ENCODE measurements around the gene CUBN.

The CUBN gene

DNA sequence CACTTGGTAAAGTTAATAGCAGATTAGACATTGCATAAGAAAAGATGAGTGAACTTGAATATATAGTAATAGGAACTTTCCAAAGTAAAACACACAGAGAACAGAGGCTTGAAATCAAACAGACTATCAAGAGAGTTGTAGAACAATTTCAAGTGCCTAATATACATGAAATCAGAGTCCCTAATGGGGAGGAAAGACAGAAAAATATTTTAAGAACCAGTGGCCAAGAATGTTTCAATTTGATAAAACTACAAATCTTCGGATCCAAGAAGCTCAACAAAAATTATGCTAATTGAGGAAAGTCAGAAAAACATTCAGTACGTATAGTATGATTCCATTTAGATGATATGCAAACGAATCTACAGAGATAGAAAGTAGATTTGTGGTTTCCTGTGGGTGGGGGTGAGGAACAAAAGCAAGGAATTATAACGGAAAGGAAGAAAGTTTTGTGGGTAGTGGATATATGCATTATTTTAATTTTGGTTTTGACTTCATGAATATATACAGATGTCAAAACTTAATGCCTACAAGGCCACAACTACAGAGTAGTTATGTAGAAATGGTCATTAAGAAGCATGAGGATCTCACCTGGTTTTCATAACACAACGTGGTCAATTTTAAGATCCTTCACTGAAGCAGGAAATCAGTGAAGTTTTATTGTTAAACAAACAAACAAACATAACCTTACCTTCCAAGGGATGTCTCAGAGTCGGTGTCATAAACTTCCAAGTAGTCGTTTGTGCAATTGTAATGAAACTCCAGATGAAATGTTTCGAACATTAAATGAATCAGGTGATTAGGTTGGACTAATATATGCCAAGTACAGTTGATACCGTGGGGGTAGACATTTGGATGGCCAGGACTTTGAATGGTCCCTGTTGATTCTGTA lies 62.0 kb downstream of the CUBN start:
- no peak for DNase-seq (ENCODE audit: low spot score)

DNA sequence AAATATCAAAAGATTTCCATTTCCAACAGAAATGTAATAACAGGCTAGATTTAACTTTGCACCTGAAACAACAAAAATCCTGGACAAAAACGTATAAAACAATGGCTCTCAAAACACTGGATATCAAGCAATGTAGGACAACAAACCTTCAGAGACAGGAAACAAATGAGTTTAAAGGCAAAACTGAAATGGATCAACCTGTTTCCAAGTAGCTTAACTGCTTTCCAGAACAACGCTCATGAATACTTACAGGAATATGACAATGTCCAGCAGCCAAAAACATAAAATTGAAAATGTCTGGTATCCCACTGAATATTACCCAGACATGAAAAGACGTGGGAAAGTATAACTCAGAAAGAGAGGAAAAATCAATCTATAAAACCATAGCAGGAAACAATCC lies 62.8 kb downstream of the CUBN start:
- DNase-seq (ENCODE audit: low spot score): no peak

DNA sequence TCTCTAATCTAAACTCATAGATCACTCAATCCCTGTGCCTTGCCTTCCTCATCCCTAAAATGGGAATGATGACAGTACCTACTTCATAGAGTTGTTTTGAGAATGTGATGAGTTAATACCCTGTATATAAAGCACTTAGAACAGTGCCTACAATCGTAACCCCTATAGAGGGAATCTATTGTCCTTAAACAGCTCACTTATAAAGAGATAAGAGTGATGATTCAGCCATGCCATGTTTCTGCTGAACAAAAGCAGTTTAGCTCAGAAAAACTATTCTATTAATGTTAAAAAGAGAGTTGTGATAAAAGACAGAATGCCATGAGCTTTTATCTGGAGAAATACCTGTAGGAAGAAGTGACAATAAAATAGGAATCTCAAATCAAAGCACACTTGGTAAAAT lies 63.6 kb downstream of the CUBN start:
- no peak for DNase-seq (ENCODE audit: low spot score)

DNA sequence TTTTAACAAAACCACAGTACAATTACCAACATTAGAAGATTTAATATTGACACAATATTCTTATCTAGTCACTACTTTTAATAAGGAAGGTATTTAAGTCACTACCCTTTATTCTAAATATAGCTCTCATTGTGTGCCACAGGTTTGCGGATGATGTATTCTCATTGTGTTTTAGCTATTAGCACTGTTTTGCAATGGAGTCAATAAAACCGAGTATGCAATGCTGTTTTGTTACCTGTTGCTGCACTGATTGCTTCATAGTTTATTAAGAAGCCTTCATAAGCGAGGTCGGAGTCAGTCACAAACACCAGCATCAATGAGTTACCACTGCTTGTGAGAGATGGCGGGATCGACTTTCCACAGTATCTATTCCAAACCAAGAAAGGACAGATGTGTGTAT lies 64.3 kb downstream of the CUBN start:
- no peak for DNase-seq (ENCODE audit: low spot score)

DNA sequence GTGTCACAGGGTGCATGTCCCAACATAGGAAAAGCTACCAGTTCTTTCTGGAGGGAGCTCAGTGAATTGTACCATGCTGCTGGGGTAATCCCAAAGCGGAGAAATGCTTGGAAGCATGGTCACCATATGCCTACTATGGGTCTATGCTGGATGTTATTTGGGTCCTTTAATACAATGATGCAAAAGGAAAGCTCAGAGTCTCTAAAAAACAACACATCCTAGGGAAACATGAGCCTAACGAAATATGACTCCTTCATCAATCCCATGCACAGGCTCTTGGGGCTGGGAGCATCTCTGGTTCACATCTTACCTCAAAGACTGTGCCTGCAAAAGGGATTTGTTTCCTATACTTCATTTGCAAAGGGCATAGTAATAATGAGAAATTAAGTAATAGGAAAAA lies 65.2 kb downstream of the CUBN start:
- DNase-seq (ENCODE audit: low spot score): no peak

DNA sequence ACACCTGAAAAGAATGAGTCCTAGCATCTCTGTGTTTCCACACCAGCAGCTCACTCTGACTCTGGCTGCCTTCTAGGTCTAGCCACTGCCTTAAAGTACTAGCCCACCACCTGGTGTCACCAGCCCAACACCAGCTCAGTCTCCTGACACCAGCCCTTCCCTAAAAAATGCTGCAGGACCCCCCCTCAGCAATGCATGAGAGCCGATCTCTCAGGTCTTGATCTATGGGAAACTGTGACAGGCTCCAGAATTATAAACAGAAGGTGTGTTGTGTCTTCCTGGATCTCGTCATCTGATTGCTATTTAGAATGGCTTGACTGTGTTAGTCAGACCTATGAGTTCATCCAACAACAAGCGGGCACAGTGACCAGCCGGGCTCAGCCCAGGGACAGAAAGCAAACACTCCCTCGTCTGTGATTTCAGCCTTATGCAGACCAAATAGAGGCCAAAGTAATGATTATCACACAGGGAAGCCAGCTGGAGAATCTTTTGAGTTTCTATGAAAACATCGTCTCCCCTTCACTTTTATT lies 66.6 kb downstream of the CUBN start:
- peak; percentile 34 for DNase-seq (ENCODE audit: low spot score)

DNA sequence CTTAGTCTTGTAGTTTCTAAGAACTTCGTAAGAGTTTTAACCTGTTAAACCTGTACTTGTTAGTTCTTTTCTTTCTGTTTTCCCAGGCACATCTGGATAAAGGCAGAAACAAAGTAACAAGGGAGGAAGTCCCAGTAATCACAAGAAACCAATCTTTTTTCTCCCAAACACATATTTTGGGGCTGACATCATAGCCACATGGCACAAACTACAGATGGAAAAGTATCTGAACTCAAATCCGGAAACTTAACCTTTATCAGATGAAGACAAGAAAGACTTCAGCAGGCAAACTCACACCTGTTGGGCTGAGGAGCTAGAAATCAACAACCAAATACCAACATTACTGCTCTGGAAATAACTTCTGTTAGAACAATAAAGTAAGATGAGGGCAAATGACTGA lies 67.1 kb downstream of the CUBN start:
- DNase-seq (ENCODE audit: low spot score): peak; percentile 22

DNA sequence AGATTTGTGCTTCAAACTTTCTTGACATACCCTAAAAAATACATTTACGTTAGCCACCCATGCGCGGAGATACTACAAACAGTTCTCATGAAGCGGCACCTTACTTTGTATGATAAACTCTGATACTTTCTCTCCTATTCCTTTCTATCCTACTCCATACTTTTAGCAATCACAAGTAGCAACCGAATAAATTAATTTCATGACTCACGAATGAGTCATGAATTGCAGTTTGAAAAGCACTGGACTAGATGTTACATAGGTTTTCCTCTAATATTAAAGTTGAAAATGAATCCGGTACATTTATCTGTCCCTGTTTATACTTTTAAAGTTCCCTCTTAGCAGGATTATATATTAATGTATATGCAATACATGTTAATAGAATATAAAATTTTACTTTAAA lies 67.6 kb downstream of the CUBN start:
- DNase-seq (ENCODE audit: low spot score): no peak

DNA sequence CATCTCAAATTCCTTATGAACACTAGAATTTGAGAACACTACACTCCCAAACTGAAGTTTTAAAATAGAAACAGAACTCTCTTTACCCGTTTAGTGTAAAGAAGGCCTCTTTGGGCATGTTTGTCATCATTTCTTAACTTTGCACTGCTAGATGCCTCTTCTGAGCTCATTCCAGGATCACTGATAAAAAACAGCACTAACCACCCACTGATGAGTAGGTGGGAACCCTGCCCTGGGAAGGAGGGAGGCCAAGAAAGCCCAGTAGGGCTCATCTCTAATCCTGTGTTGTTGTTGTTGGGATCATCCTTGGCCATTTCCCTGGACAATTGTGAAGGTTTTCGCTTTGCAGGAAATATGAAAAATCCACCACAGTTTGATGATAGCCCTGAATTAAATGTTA lies 68.2 kb downstream of the CUBN start:
- no peak for DNase-seq (ENCODE audit: low spot score)

DNA sequence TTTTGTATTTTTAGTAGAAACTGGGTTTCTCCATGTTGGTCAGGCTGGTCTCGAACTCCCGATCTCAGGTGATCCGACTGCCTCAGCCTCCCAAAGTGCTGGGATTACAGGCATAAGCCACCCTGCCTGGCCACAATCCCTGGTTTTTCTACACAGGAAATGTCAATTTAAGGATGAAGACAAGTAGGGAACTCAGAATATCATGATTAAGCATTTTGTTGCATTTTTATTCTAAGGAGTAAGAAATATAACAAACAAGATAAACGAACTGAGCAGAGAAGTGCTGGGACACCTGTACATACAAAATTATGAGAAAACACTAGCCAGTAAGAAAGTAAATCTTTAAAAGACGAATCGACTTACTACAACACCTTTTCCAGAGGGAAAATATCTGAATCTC lies 69.3 kb downstream of the CUBN start:
- DNase-seq (ENCODE audit: low spot score): no peak

DNA sequence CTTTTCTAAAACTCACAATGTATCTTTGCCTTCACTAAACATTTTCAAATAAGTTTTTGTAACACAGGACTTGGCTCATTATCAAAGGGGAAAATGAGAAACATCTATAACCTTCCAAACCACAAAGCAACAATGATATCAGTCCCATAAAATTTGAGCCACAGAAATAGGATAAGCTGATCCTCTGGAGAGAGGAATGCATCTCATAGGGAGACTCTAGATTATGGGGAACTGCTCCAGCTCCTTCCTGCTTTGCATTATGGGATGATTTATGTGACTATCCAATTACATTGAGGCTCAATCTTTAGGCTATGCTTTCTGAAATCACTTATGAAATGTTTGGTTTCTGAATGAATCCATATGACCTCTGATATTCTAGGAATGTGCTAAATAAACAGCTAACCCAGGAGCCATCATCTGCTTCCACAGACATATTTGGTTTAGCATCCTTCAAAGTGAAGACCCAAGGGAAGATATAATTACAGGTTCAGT lies 70.4 kb downstream of the CUBN start:
- peak; percentile 43 for DNase-seq (ENCODE audit: low spot score)

DNA sequence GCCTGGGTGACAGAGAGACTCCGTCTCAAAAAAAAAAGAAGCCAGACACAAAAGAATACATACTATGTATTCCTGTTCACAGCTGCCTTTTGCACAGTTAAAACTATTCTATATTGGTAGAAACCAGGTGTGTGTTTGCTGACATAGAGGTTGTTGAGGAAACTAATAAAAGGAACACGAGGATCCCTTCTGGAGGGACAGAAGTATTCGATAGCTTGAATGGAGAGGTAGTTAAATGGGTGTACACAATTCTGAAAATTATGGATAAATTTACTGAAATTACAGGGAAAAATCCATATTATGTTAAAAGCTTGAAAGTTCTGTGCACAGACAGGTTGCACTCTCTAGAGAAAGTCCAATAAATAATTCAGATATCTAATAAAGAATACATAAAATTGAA lies 71.5 kb downstream of the CUBN start:
- DNase-seq (ENCODE audit: low spot score): no peak

DNA sequence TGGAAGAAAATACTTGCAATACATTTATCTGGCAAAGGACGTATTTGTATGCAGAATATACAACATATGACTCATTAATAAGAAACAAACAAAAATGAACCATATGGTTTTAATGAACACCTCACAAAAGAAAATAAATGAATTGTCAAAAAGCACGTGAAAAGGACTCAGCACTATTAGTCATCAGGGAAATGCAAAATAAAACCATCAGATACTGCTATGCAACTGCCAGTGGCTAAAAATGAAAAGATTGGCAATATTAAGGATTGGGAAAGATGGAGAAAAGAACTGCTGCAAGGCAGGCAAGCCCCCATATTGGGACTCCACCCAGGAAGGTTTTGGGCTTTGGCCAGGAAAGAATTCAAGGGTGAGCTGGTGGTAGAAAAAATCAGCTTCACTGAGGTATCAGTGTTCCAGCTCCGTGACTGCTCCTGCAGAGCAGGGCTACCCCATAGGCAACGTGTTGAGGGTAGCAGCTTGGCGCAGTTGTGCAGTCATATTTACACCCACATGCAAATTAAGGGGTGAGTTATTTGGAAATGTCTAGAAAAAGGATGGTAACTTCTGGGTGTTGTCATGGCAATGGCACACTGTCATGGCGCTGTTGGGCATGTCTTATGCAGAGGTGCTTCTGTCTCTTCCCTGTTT lies 72.7 kb downstream of the CUBN start:
- no peak for DNase-seq (ENCODE audit: low spot score)

DNA sequence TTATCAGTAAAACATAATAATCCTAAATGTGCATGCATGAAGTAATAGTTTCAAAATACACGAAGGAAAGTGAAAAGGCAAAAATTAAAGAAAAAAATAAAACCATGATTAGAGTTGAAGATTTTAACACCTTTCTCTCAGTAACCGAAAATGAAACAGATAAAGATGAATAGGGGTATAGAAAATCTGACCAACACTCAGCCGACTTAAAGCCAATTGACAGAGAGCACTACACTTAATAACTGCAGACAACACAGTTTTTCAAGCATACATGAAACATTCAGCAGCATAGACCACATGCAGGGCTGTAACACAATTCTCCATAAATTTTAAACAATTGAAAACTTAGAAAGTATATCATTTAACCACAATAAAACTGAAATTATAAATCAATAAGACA lies 76.1 kb downstream of the CUBN start:
- DNase-seq (ENCODE audit: low spot score): no peak

DNA sequence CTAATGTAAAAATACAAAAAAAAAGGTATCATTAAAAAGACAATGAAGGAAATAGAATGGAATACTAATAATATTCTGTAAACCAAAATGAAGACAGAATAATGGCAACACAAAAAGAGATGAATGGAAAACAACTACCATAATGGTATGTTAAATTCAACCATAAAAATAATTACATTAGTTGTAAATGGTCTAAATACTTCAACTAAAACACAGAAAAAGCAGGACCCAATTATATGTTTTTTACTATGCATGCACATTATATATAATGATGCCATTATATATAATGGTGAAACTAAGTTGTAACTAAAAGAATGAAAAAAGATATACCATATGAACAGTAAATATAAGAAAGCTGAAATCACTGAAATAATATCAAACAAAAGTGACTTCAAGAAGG lies 76.5 kb downstream of the CUBN start:
- no peak for DNase-seq (ENCODE audit: low spot score)

DNA sequence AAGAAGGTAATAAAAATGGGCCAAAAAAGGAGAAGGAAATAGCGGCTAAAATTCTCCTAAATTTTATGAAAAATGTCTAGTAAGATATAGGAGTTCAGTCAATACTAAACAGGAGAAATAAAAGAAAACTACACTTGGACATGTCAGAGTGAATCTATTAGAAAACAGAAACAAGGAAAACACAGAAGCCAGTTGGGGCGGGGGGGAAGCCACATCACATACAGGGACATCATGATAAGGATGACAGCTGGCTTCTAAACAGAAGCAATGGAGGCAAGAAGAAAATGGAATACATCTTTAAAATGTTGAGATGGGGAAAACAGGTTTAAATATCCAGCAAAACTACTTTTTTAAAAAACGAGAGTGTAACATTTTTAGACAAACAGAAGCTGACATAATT lies 77.8 kb downstream of the CUBN start:
- no peak for DNase-seq (ENCODE audit: low spot score)

DNA sequence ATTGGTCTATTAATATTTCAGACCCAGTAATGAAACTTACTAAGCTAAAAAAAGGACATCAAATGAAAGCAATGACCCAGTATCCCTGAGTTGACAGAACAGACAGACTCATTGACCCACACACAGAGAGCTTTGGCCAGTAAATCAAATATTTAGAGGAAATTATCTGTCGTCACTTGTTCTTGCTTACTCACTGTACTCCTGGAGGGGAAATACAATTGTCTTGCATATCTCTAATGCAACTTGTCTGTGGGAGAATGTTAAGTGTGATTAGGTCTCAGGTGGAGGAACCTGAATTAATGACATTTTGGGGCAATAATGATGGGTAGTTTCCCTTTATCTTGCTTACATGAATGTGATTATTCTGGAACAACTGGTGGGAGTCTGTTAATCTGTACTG lies 80.4 kb downstream of the CUBN start:
- no peak for DNase-seq (ENCODE audit: low spot score)

DNA sequence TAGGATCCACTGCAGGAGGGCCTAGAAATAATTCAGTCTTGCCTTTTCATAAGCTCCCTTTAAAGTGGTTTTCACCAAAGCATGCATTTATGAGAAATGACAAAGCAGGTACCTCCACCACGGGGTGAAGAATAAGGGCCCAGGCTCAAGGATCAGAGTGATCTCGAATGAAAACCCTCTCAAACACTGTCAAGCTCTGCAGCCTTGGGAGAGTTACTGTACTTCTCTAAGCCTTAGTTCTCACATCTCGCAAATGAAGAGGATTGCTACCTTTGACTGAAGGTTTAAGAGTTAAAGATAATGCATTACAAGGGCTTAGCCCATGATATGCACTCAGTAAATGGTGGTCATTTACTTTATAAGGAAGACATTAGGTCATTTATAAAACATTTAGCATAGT lies 81.7 kb downstream of the CUBN start:
- no peak for DNase-seq (ENCODE audit: low spot score)

DNA sequence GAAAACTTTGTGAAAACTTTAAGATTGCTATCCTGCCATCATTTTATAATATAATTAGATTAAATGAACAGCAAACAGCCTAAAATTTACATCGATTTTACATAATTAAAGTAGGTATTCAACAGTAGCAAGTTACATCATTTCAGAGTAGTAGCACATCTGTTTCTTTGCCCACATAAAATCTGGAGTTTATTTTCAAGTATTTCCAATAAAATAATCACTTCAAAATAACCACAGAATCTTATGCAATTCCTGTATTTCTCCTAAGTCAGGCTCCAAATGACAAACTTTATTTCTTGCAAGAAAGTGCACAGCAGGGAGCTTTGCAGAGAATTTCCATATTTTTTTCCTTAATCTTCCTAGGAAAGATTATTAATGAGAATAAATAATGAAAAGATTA lies 82.6 kb downstream of the CUBN start:
- no peak for DNase-seq (ENCODE audit: low spot score)

DNA sequence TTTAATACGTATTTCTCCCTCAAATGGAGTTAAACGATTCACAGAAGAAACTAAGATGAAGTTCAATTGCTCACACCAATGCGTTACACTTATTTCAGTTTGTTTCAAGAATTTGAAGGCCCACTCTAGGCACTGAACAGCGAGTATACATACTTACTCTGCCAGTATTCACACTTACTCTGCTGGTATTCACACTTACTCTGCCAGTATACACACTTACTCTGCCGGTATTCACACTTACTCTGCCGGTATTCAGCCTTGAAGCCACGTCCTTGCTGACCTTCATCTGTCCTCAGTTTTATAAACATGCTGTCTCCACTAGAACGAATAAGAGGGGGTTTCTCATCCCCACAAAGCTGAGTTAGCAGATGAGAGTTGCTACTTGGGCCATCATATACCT lies 86.0 kb downstream of the CUBN start:
- no peak for DNase-seq (ENCODE audit: low spot score)

DNA sequence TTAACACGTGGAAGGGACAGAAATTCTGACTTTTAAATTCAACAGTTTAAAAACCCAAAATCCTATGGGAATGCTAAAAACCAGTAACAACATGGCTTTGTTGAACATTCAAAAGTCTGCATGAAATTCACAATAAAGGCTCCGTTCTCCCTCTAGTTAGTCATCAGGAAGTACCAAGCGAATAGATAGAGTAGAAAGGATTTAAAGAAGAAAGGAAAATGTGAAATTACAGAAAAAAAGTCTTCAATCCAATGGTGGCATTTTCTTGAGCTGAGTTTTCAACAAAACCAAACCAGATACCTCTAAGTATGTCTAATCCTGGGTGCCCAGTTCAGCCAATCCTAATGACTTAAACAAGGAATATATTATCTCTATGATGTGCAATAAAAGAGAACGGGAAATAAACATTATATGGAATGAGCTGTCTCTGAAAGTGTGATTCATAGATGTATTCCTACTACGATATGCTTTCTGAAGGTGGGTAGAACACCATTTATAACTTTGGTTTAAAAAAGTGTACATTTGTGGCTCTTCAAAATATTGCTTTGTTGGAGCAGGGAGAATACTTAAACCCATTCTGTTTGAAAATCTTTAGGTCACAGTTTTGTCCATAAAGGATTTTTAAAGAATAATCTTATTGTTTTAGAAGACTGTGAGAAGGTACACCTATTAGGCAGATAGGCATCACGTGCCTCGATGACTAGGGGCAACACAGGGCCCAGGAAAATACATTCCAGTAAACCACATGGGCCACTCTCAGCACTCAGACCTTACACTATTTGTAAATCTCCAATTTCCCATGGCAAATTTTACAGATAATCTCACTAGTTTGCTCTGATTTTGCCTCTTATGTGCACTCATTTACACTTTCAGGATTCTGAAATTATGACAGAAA lies 87.7 kb downstream of the CUBN start:
- no peak for DNase-seq (ENCODE audit: low spot score)

DNA sequence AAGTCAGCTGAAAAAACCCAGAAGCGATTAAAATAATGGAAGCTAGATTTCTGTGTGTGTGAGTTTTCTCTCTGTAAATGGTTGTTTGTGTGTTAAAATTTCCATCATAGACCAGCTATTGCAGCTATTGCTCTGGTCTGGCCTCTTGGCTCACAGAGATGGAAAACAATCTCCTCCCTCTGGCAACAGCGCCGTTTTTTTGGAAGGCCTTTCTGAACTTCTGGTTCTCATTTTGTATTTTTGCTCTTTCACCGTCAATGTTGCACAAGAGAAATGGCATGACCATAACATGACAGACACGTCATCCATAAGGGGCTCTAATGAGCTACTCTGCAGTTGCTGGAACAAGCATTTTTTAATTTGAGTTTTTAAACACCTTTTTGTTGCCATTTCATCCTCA lies 91.0 kb downstream of the CUBN start:
- DNase-seq (ENCODE audit: low spot score): no peak

Data from hepatic stellate cell (primary cell).